Bronchial epithelial cell (primary cell): ENCODE results near the gene PIK3CB. TPM values are rescaled to one million over a fixed set of nuclear protein-coding genes. Genes with fewer than 3 reads are reported as not detected.

Source experiments
- DNase-seq: peaks from one replicate; pipeline ENCODE4 v3.0.0-alpha.2; 2010; ENCODE audit warnings: low read depth
- FAIRE-seq: peaks from 2 replicates; lab custom pipeline; 2011; peaks lifted over from hg19 to GRCh38; lab: Jason Lieb, UNC
- H3K27me3 ChIP-seq: 2 replicates; pipeline ENCODE4 v1.5.1; 2011; ENCODE audit warnings: low read length; ENCODE audit not compliant: control insufficient read depth, insufficient read depth
- H3K36me3 ChIP-seq: 2 replicates; pipeline ENCODE4 v1.5.1; 2011; ENCODE audit warnings: low read length; ENCODE audit not compliant: control insufficient read depth, insufficient read depth
- H3K4me3 ChIP-seq: 2 replicates; pipeline ENCODE4 v1.5.1; 2011; ENCODE audit warnings: mild to moderate bottlenecking, low read depth, low read length, control low read depth
- CTCF ChIP-seq: IDR thresholded peaks from 2 replicates; pipeline ENCODE4 v1.5.1; 2011; ENCODE audit warnings: mild to moderate bottlenecking, moderate library complexity, low read length, control low read depth, inconsistent platforms; ENCODE audit not compliant: insufficient read depth, severe bottlenecking
- total RNA-seq: library from RNA; depleted of rRNA; stranded (reverse); fragments of >200 nt; gene quantifications from 2 replicates; pipeline ENCODE4 v1.2.1, GENCODE V29; 2014

PIK3CB gene
- total RNA-seq, 1 donor from 2014 or later: 11.3 TPM

GRCh38 chr3:138678086-138678485 lies 156.6 kb downstream of the PIK3CB start:
- H3K36me3 ChIP-seq: peaks cover 2% of the 10 kb centered on the region
- no peak for DNase-seq
- H3K27me3 ChIP-seq: no peaks in the 10 kb centered on the region
- TF ChIP-seq CTCF: no peak
- H3K4me3 ChIP-seq: no peak overlapping the region
- FAIRE-seq: no peak

- no peaks in the 10 kb centered on the region for H3K27me3 ChIP-seq
- no peak for TF ChIP-seq CTCF
- H3K4me3 ChIP-seq: no peak overlapping the region
- H3K36me3 ChIP-seq: no peaks in the 10 kb centered on the region
- no peak for FAIRE-seq
- DNase-seq: peak; percentile 33
Observed at GRCh38 chr3:138675393-138675792, 159.3 kb downstream of the PIK3CB start.

GRCh38 chr3:138673641-138674530 lies 160.8 kb downstream of the PIK3CB start:
- TF ChIP-seq CTCF: no peak
- Histone ChIP-seq H3K4me3 (no peak overlapping the region), H3K36me3 (no peaks in the 10 kb centered on the region), H3K27me3 (no peaks in the 10 kb centered on the region)
- peak; percentile 28 for FAIRE-seq
- peak; percentile 67 for DNase-seq

GRCh38 chr3:138670407-138670806 lies 164.3 kb downstream of the PIK3CB start:
- Histone ChIP-seq H3K36me3 (no peaks in the 10 kb centered on the region), H3K4me3 (no peak overlapping the region), H3K27me3 (no peaks in the 10 kb centered on the region)
- no peak for TF ChIP-seq CTCF
- DNase-seq: no peak
- no peak for FAIRE-seq

- no peak overlapping the region for H3K4me3 ChIP-seq
- H3K36me3 ChIP-seq: peaks cover 2% of the 10 kb centered on the region
- TF ChIP-seq CTCF: no peak
- FAIRE-seq (no peak), DNase-seq (no peak)
- H3K27me3 ChIP-seq: no peaks in the 10 kb centered on the region
Observed at GRCh38 chr3:138668107-138668506, 166.6 kb downstream of the PIK3CB start.

GRCh38 chr3:138657508-138657907 lies 177.2 kb downstream of the PIK3CB start:
- DNase-seq: no peak
- H3K36me3 ChIP-seq: peaks cover 2% of the 10 kb centered on the region

More at GRCh38 chr3:138657508-138657907, 177.2 kb downstream of the PIK3CB start:
- H3K27me3 ChIP-seq: no peaks in the 10 kb centered on the region
- TF ChIP-seq CTCF: no peak
- FAIRE-seq: no peak
- no peak overlapping the region for H3K4me3 ChIP-seq
